Keratinocyte (primary cell): ENCODE results near the gene SURF1. TPM values are rescaled to one million over a fixed set of nuclear protein-coding genes. Genes with fewer than 3 reads are reported as not detected.

Experiments
- DNase-seq: peaks from one replicate; pipeline ENCODE4 v3.0.0-alpha.2; 2011; ENCODE audit warnings: low read depth, missing footprints, low spot score
- FAIRE-seq: peaks from 2 replicates; lab custom pipeline; 2011; peaks lifted over from hg19 to GRCh38; lab: Jason Lieb, UNC
- H2AFZ ChIP-seq: 2 replicates; pipeline ENCODE4 v1.6.0; 2012; ENCODE audit warnings: low read length, control low read depth, inconsistent platforms; ENCODE audit not compliant: control insufficient read depth
- H3K27ac ChIP-seq: 2 replicates; pipeline ENCODE4 v1.5.1; 2011; ENCODE audit warnings: low read length; ENCODE audit not compliant: control insufficient read depth, insufficient read depth
- H3K27me3 ChIP-seq: 3 replicates; pipeline ENCODE4 v1.6.0; 2011; ENCODE audit warnings: low read length; ENCODE audit not compliant: control insufficient read depth, insufficient read depth; ENCODE audit errors: extremely low read depth
- H3K36me3 ChIP-seq, 2 experiments: 2 replicates in 1 of 2; 3 replicates in 1 of 2; pipeline ENCODE4 v1.5.1; 2011; ENCODE audit warnings: low read length in 2 of 2, mild to moderate bottlenecking in 1 of 2; ENCODE audit not compliant: control insufficient read depth in 2 of 2, insufficient read depth in 2 of 2; ENCODE audit errors: extremely low read depth in 1 of 2
- H3K4me1 ChIP-seq: 3 replicates; pipeline ENCODE4 v1.5.1; 2011; ENCODE audit warnings: low read length; ENCODE audit not compliant: control insufficient read depth, insufficient read depth; ENCODE audit errors: extremely low read depth
- H3K4me2 ChIP-seq: 3 replicates; pipeline ENCODE4 v1.6.0; 2011; ENCODE audit warnings: low read depth, low read length; ENCODE audit not compliant: control insufficient read depth, insufficient read depth; ENCODE audit errors: extremely low read depth
- H3K4me3 ChIP-seq, 3 experiments: fragments of 200-600 bp in 1 of 3; sonication (generic) in 1 of 3; 2 replicates in 2 of 3; 3 replicates in 1 of 3; pipeline ENCODE4 v1.5.1; 2011 to 2016; ENCODE audit warnings: low read length in 3 of 3, mild to moderate bottlenecking in 3 of 3, control low read depth in 2 of 3, inconsistent platforms in 1 of 3, low read depth in 1 of 3, mixed read lengths in 1 of 3, mixed run types in 1 of 3, moderate library complexity in 1 of 3; ENCODE audit not compliant: control insufficient read depth in 2 of 3, insufficient read depth in 2 of 3; ENCODE audit errors: extremely low read depth in 1 of 3
- H3K79me2 ChIP-seq: 2 replicates; pipeline ENCODE4 v1.6.0; 2012; ENCODE audit warnings: low read length; ENCODE audit not compliant: control insufficient read depth, insufficient read depth
- H3K9ac ChIP-seq: 3 replicates; pipeline ENCODE4 v1.6.0; 2011; ENCODE audit warnings: low read length; ENCODE audit not compliant: control insufficient read depth, insufficient read depth; ENCODE audit errors: extremely low read depth
- H3K9me1 ChIP-seq: 3 replicates; pipeline ENCODE4 v1.6.0; 2011; ENCODE audit warnings: low read length; ENCODE audit not compliant: control insufficient read depth, insufficient read depth; ENCODE audit errors: extremely low read depth
- H3K9me3 ChIP-seq: 2 replicates; pipeline ENCODE4 v1.5.1; 2012; ENCODE audit warnings: low read depth, low read length; ENCODE audit not compliant: control insufficient read depth
- H4K20me1 ChIP-seq: 3 replicates; pipeline ENCODE4 v1.6.0; 2011; ENCODE audit warnings: low read length; ENCODE audit not compliant: control insufficient read depth, insufficient read depth; ENCODE audit errors: extremely low read depth
- CTCF ChIP-seq, 3 experiments: IDR thresholded peaks in 1 of 3; conservative IDR thresholded peaks in 1 of 3; optimal IDR thresholded peaks in 1 of 3; 2 replicates in 2 of 3; 3 replicates in 1 of 3; pipeline versions ENCODE3 to v1.5.1; 2011; ENCODE audit warnings: low read length in 3 of 3, mild to moderate bottlenecking in 3 of 3, moderate library complexity in 2 of 3, control low read depth in 1 of 3, inconsistent platforms in 1 of 3; ENCODE audit not compliant: insufficient read depth in 2 of 3; ENCODE audit errors: extremely low read depth in 1 of 3
- EZH2 ChIP-seq: IDR thresholded peaks from one replicate; pipeline ENCODE4 v1.6.1; 2012; ENCODE audit warnings: inconsistent platforms, mild to moderate bottlenecking, low read length, moderate library complexity
- dilution Hi-C: fragments of 300-500 bp; cut with MboI; formaldehyde crosslinking; loops from one replicate; pipeline ENCODE4 v1.7.0; 2020; ENCODE audit warnings: low sequenced_read_pairs; ENCODE audit not compliant: extremely low pct_ligation_motif_present
- polyA plus RNA-seq, 5 experiments: library from polyadenylated mRNA; depleted of rRNA in 3 of 5; stranded (reverse) in 3 of 5; stranded (forward) in 1 of 5; unstranded in 1 of 5; fragments of >200 nt; gene quantifications; 1 replicate in 1 of 5; 2 replicates in 3 of 5; 3 replicates in 1 of 5; pipeline versions ENCODE4 v1.2.1 to v1.2.3, GENCODE V29; 2011 to 2012; ENCODE audit warnings: missing spikeins in 2 of 5, low read depth in 1 of 5, low replicate concordance in 1 of 5

SURF1 gene
- polyA plus RNA-seq, 1 donor (not counting 4 experiments of a cell fraction or from before 2014, with no cell fraction given) = 31.1 TPM

DNA sequence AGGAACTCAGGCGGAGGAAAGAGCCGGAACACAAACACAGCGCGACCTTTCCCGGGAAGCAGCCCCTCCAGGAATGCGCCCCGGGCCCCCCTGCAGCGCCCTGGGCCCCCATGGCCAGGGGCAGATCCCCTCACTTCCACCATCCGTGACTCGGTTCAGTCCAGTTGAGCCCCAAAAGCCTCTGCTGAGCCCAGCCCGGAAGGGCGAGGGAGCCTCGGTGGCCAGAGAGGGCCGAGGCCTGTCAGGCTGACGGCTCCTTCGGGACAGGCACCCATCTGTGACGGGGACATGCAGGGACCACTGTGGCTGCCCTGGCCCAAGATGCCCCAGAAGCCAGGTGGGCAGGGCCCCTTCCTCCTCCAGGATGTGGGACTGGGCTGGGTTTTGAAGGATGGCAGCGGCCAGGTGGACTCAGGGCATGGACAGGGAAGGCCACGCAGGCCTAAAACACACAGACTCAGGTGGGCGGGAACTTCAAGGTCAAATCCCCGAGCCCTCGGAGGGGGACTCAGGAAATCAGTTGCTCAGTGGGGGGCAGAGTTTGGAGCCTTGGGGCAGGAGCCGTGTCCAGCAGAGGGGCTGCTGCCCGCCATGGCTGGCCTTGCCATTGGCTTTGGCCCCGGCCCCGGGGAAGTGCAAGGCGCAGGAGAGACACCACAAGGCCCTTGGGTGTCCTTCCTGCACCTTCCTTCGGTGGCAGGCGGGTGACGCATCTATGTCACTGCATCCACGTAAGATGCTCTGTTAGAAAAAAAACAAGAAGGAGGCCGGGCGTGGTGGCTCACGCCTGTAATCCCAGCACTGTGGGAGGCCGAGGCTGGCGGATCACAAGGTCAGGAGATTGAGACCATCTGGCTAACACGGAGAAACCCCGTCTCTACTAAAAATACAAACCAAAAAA lies 51.6 kb downstream of the SURF1 start:
- FAIRE-seq (no peak), DNase-seq (no peak)
- H3K27ac ChIP-seq = no peak overlapping the region
- no peak overlapping the region for H3K4me3 ChIP-seq
- no peaks in the 10 kb centered on the region for H4K20me1 ChIP-seq
- no peaks in the 10 kb centered on the region for H3K9me3 ChIP-seq
- dilution Hi-C loops = no loop called here
- no peak overlapping the region for H3K9ac ChIP-seq
- TF ChIP-seq EZH2 (no peak), CTCF (optimal IDR thresholded peaks at IDR 0.05 in 1 of 3, IDR thresholded peaks at IDR 0.05 in 1 of 3, conservative IDR thresholded peaks at IDR 0.05 in 1 of 3; ENCODE audit: extremely low read depth in 1 of 3, insufficient read depth in 2 of 3, low read length in 3 of 3) (no peak)
- H3K4me1 ChIP-seq = no peaks in the 10 kb centered on the region
- no peak overlapping the region for H3K4me2 ChIP-seq
- H3K79me2 ChIP-seq = no peaks in the 10 kb centered on the region
- no peaks in the 10 kb centered on the region for H3K36me3 ChIP-seq
- peaks cover 4% of the 10 kb centered on the region for H3K27me3 ChIP-seq
- no peaks in the 10 kb centered on the region for H3K9me1 ChIP-seq
- H2AFZ ChIP-seq = no peak overlapping the region

DNA sequence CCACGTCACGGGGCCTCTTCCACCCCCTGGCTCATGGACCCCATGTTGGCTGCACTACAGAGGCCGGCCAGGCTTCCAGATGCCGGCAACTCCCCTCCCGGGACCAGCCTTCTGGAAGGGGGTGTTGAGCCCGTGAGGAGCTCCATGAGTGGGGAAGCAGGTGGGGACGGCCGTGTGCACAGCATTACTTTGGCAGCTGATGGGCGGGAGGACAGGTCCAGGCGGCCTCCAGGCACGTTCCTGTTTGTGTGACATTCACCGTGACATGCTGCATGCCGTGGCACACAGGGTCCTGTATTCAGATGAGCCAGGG lies 52.2 kb downstream of the SURF1 start:
- Histone ChIP-seq H3K4me2 (no peak overlapping the region), H3K4me1 (no peaks in the 10 kb centered on the region), H3K9ac (no peak overlapping the region), H3K4me3 (no peak overlapping the region), H3K27me3 (peaks cover 8% of the 10 kb centered on the region), H3K79me2 (no peaks in the 10 kb centered on the region), H4K20me1 (no peaks in the 10 kb centered on the region), H3K36me3 (no peaks in the 10 kb centered on the region), H3K9me1 (no peaks in the 10 kb centered on the region), H3K27ac (no peak overlapping the region), H3K9me3 (no peaks in the 10 kb centered on the region), H2AFZ (no peak overlapping the region)
- no peak for DNase-seq
- TF ChIP-seq CTCF (optimal IDR thresholded peaks at IDR 0.05 in 1 of 3, IDR thresholded peaks at IDR 0.05 in 1 of 3, conservative IDR thresholded peaks at IDR 0.05 in 1 of 3; ENCODE audit: extremely low read depth in 1 of 3, insufficient read depth in 2 of 3, low read length in 3 of 3) (no peak), EZH2 (no peak)
- dilution Hi-C loops = no loop called here
- no peak for FAIRE-seq
